H1 (cell line): ENCODE results near the gene NPHP4. TPM values are rescaled to one million over a fixed set of nuclear protein-coding genes. Genes with fewer than 3 reads are reported as not detected.

Experiments used
- CTCF ChIA-PET: fragments of 300-600 bp; sonication (Branson Sonifier 250); formaldehyde crosslinking; loops from one replicate; lab custom pipeline; 2021; ENCODE audit not compliant: partially characterized antibody; lab: Charles Lee
- POLR2A ChIA-PET: fragments of 300-600 bp; sonication (Branson Sonifier 250); formaldehyde crosslinking; loops from one replicate; lab custom pipeline; 2021; ENCODE audit warnings: inconsistent platforms; ENCODE audit not compliant: partially characterized antibody; lab: Charles Lee
- DNase-seq, 2 experiments: peaks; one replicate each; pipeline versions ENCODE4 v3.0.0 to v3.0.0-alpha.2; 2010 to 2022; ENCODE audit warnings: low spot score in 2 of 2, low read depth in 1 of 2, mixed read lengths in 1 of 2
- FAIRE-seq: peaks from 2 replicates; lab custom pipeline; 2011; peaks lifted over from hg19 to GRCh38; lab: Jason Lieb, UNC
- H2AFZ ChIP-seq: 2 replicates; pipeline ENCODE4 v1.8.1; 2012; ENCODE audit warnings: low read length, inconsistent platforms
- H2AK5ac ChIP-seq: 2 replicates; pipeline ENCODE4 v1.6.1; 2013; ENCODE audit warnings: low read depth, low read length
- H2BK120ac ChIP-seq: replicated peaks from 2 replicates; pipeline ENCODE3; 2013; ENCODE audit warnings: low read depth, low read length, inconsistent platforms
- H2BK12ac ChIP-seq: 2 replicates; pipeline ENCODE4 v1.6.1; 2013; ENCODE audit warnings: low read depth, low read length
- H2BK15ac ChIP-seq: 2 replicates; pipeline ENCODE4 v1.6.1; 2013; ENCODE audit warnings: low read length
- H2BK20ac ChIP-seq: 2 replicates; pipeline ENCODE4 v1.6.1; 2013; ENCODE audit warnings: low read length
- H2BK5ac ChIP-seq: 2 replicates; pipeline ENCODE4 v1.6.1; 2013; ENCODE audit warnings: low read depth, low read length
- H3K14ac ChIP-seq: 2 replicates; pipeline ENCODE4 v1.6.1; 2013; ENCODE audit warnings: inconsistent platforms; ENCODE audit not compliant: insufficient read length
- H3K18ac ChIP-seq: 2 replicates; pipeline ENCODE4 v1.6.1; 2013; ENCODE audit warnings: low read length; ENCODE audit errors: extremely low read depth
- H3K23ac ChIP-seq: 2 replicates; pipeline ENCODE4 v1.6.1; 2013; ENCODE audit warnings: inconsistent platforms; ENCODE audit not compliant: insufficient read length
- H3K23me2 ChIP-seq: 2 replicates; pipeline ENCODE4 v1.6.1; 2013; ENCODE audit warnings: low read depth, low read length
- H3K27ac ChIP-seq: 2 replicates; pipeline ENCODE4 v1.6.1; 2011; ENCODE audit warnings: low read depth, low read length, inconsistent platforms
- H3K27me3 ChIP-seq, 4 experiments: replicated peaks in 1 of 4; 1 replicate in 1 of 4; 2 replicates in 3 of 4; pipeline versions ENCODE4 v1.6.1 to v1.8.1; 2011 to 2013; ENCODE audit warnings: low read length in 3 of 4, mild to moderate bottlenecking in 3 of 4, inconsistent platforms in 2 of 4, mixed read lengths in 2 of 4, moderate library complexity in 1 of 4; ENCODE audit not compliant: control insufficient read depth in 3 of 4, insufficient read depth in 3 of 4; ENCODE audit errors: extremely low read depth in 1 of 4
- H3K36me3 ChIP-seq, 4 experiments: 2 replicates each; pipeline versions ENCODE4 v1.6.1 to v1.8.1; 2011 to 2013; ENCODE audit warnings: mild to moderate bottlenecking in 4 of 4, low read length in 3 of 4, moderate library complexity in 2 of 4, control low read depth in 1 of 4, inconsistent platforms in 1 of 4; ENCODE audit not compliant: insufficient read depth in 4 of 4, control insufficient read depth in 2 of 4
- H3K4ac ChIP-seq: replicated peaks from 2 replicates; pipeline ENCODE3; 2013; ENCODE audit warnings: low read length, low read depth, mixed read lengths, inconsistent platforms; ENCODE audit not compliant: insufficient read length
- H3K4me1 ChIP-seq, 4 experiments: replicated peaks in 1 of 4; 1 replicate in 1 of 4; 2 replicates in 3 of 4; pipeline versions ENCODE4 v1.6.1 to v1.8.1; 2011 to 2013; ENCODE audit warnings: low read length in 3 of 4, inconsistent platforms in 2 of 4, mixed read lengths in 1 of 4; ENCODE audit not compliant: insufficient read depth in 4 of 4, control insufficient read depth in 3 of 4
- H3K4me2 ChIP-seq, 2 experiments: 2 replicates each; pipeline versions ENCODE4 v1.6.1 to v1.8.1; 2011 to 2013; ENCODE audit warnings: low read depth in 2 of 2, low read length in 2 of 2, control low read depth in 1 of 2, inconsistent platforms in 1 of 2, mild to moderate bottlenecking in 1 of 2; ENCODE audit not compliant: insufficient read depth in 1 of 2
- H3K4me3 ChIP-seq, 4 experiments: fragments of 200-600, 300-600 bp in 1 of 4; sonication (generic), shearing (Covaris generic), sonication (Bioruptor Twin) in 1 of 4; 2 replicates each; pipeline versions ENCODE4 v1.5.1 to v1.8.1; 2011 to 2016; ENCODE audit warnings: low read length in 4 of 4, low read depth in 3 of 4, control low read depth in 2 of 4, inconsistent platforms in 2 of 4, mild to moderate bottlenecking in 2 of 4, mixed read lengths in 1 of 4, moderate library complexity in 1 of 4; ENCODE audit not compliant: insufficient read depth in 2 of 4; ENCODE audit errors: extremely low read depth in 1 of 4
- H3K56ac ChIP-seq: replicated peaks from 2 replicates; pipeline ENCODE3; 2013; ENCODE audit warnings: low read depth, mild to moderate bottlenecking, mixed read lengths, low read length, inconsistent platforms; ENCODE audit not compliant: insufficient read length
- H3K79me1 ChIP-seq: 2 replicates; pipeline ENCODE4 v1.6.1; 2013; ENCODE audit warnings: low read depth, low read length, control low read depth
- H3K79me2 ChIP-seq, 2 experiments: 2 replicates each; pipeline versions ENCODE4 v1.6.1 to v1.8.1; 2012 to 2013; ENCODE audit warnings: low read length in 2 of 2, mild to moderate bottlenecking in 2 of 2, inconsistent platforms in 1 of 2; ENCODE audit not compliant: insufficient read depth in 2 of 2, control insufficient read depth in 1 of 2
- H3K9ac ChIP-seq, 4 experiments: replicated peaks in 1 of 4; 1 replicate in 1 of 4; 2 replicates in 3 of 4; pipeline versions ENCODE4 v1.6.1 to v1.8.1; 2011 to 2013; ENCODE audit warnings: low read depth in 3 of 4, low read length in 3 of 4, control low read depth in 2 of 4, mild to moderate bottlenecking in 2 of 4, moderate library complexity in 2 of 4, inconsistent platforms in 1 of 4; ENCODE audit errors: extremely low read depth in 1 of 4
- H3K9me3 ChIP-seq, 2 experiments: 2 replicates each; pipeline versions ENCODE4 v1.6.1 to v1.8.1; 2012 to 2013; ENCODE audit warnings: mild to moderate bottlenecking in 2 of 2, moderate library complexity in 2 of 2, control low read depth in 1 of 2, inconsistent platforms in 1 of 2, low read depth in 1 of 2, low read length in 1 of 2, mixed read lengths in 1 of 2; ENCODE audit not compliant: insufficient read depth in 2 of 2
- H4K20me1 ChIP-seq, 2 experiments: replicated peaks in 1 of 2; 2 replicates each; pipeline versions ENCODE3 to v1.8.1; 2011 to 2013; ENCODE audit warnings: inconsistent platforms in 2 of 2, low read length in 2 of 2, mild to moderate bottlenecking in 1 of 2; ENCODE audit not compliant: insufficient read depth in 2 of 2, control insufficient read depth in 1 of 2
- H4K5ac ChIP-seq: 2 replicates; pipeline ENCODE4 v1.6.1; 2013; ENCODE audit warnings: low read length, low read depth, mixed read lengths, inconsistent platforms; ENCODE audit not compliant: insufficient read length
- H4K8ac ChIP-seq: 2 replicates; pipeline ENCODE4 v1.8.0; 2013; ENCODE audit warnings: mild to moderate bottlenecking, moderate library complexity, low read length, inconsistent platforms; ENCODE audit not compliant: insufficient read depth; ENCODE audit errors: extremely low read depth
- H4K91ac ChIP-seq: replicated peaks from 2 replicates; pipeline ENCODE3; 2013; ENCODE audit warnings: low read length, mixed read lengths, inconsistent platforms; ENCODE audit not compliant: insufficient read length
- ATF3 ChIP-seq: IDR thresholded peaks from 2 replicates; pipeline ENCODE4 v1.6.1; 2011; ENCODE audit warnings: low read depth, mild to moderate bottlenecking, low read length; ENCODE audit not compliant: insufficient read depth
- CEBPB ChIP-seq: IDR thresholded peaks from 2 replicates; pipeline ENCODE4 v1.6.1; 2012; ENCODE audit warnings: low read depth, low read length
- CHD2 ChIP-seq: IDR thresholded peaks from 2 replicates; pipeline ENCODE4 v1.6.1; 2012; ENCODE audit warnings: low read length, improper control_type of control experiment
- E2F6 ChIP-seq: IDR thresholded peaks from 2 replicates; pipeline ENCODE4 v1.6.1; 2012; ENCODE audit warnings: inconsistent platforms
- EGR1 ChIP-seq: IDR thresholded peaks from 2 replicates; pipeline ENCODE4 v1.6.1; 2011; ENCODE audit warnings: low read depth, low read length, borderline replicate concordance
- GTF2F1 ChIP-seq: IDR thresholded peaks from 2 replicates; pipeline ENCODE4 v1.6.1; 2012; ENCODE audit warnings: low read depth, low read length, improper control_type of control experiment, borderline replicate concordance
- MAX ChIP-seq: IDR thresholded peaks from 2 replicates; pipeline ENCODE4 v1.6.1; 2012; ENCODE audit warnings: inconsistent platforms
- POLR2AphosphoS5 ChIP-seq: IDR thresholded peaks from 2 replicates; pipeline ENCODE4 v1.6.1; 2011; ENCODE audit warnings: low read depth, low read length
- RAD21 ChIP-seq, 2 experiments: IDR thresholded peaks in 1 of 2; conservative IDR thresholded peaks in 1 of 2; 2 replicates each; pipeline ENCODE4 v1.6.1; 2011; ENCODE audit warnings: low read depth in 2 of 2, low read length in 2 of 2, improper control_type of control experiment in 1 of 2, inconsistent platforms in 1 of 2, mild to moderate bottlenecking in 1 of 2, moderate library complexity in 1 of 2
- RNF2 ChIP-seq: fragments of 200-900, 300-1000 bp; sonication (generic); IDR thresholded peaks from 2 replicates; pipeline ENCODE4 v1.7.1; 2016; ENCODE audit warnings: borderline replicate concordance, low read depth, mild to moderate bottlenecking, antibody characterized with exemption, low read length; ENCODE audit not compliant: poor library complexity, severe bottlenecking; ENCODE audit errors: missing control alignments
- RXRA ChIP-seq: IDR thresholded peaks from 2 replicates; pipeline ENCODE4 v1.6.1; 2011; ENCODE audit warnings: low read depth, mild to moderate bottlenecking, low read length, moderate library complexity; ENCODE audit not compliant: insufficient read depth
- TCF12 ChIP-seq: IDR thresholded peaks from 2 replicates; pipeline ENCODE4 v1.6.1; 2011; ENCODE audit warnings: low read depth, mild to moderate bottlenecking, low read length
- WGBS, 2 experiments: shearing (Covaris generic) in 1 of 2; methylation state at CpG; one replicate each; pipeline versions ENCODE4 v1.1.6 to v1.1.7; 2013 to 2015; ENCODE audit warnings: low lambda C conversion rate in 2 of 2, mixed read lengths in 2 of 2, inconsistent platforms in 1 of 2, low coverage in 1 of 2, missing lambda C conversion rate in 1 of 2; ENCODE audit not compliant: insufficient replicate concordance in 2 of 2, insufficient coverage in 1 of 2, insufficient read length in 1 of 2; ENCODE audit errors: extremely low coverage in 1 of 2, missing lambda C conversion rate in 1 of 2; 5-methylcytosine and 5-hydroxymethylcytosine counted together
- polyA plus RNA-seq, 7 experiments: library from polyadenylated mRNA; depleted of rRNA in 3 of 7; stranded (reverse) in 5 of 7; unstranded in 2 of 7; fragments of >200 nt in 5 of 7; fragments of 200-250 nt in 2 of 7; gene quantifications; 1 replicate in 5 of 7; 2 replicates in 1 of 7; 4 replicates in 1 of 7; pipeline versions ENCODE4 v1.2.1 to v1.2.3, GENCODE V29; 2011 to 2013; ENCODE audit warnings: missing spikeins in 2 of 7, mixed read lengths in 2 of 7
- total RNA-seq: library from RNA; stranded (reverse); fragmentation: NEBNext Ultra II Directional; extraction: Animal tissue kit (Norgen Biotek cat#: 25700); gene quantifications from 2 replicates; pipeline ENCODE4 v1.2.1, GENCODE V29; 2021

NPHP4 gene
- total and polyA plus RNA-seq, 2 of the 8 experiments (the other 6 are each of a cell fraction or from before 2014, with no cell fraction given) = 5.8 to 14.0 TPM

- no peak overlapping the region for H3K4me2 ChIP-seq
- FAIRE-seq = no peak
- TF ChIP-seq TCF12 (no peak), GTF2F1 (no peak), CEBPB (no peak), ATF3 (no peak), MAX (no peak), RNF2 (no peak), RXRA (no peak), E2F6 (no peak), EGR1 (no peak), CHD2 (no peak), POLR2AphosphoS5 (no peak), RAD21 (IDR thresholded peaks at IDR 0.05 in 1 of 2, conservative IDR thresholded peaks at IDR 0.05 in 1 of 2; ENCODE audit: low read depth in 2 of 2, low read length in 2 of 2) (no peak)
These were observed 178.1 kb downstream of the NPHP4 start for GRCh38 chr1:5814046-5814619.

More at GRCh38 chr1:5814046-5814619, 178.1 kb downstream of the NPHP4 start:
- CTCF ChIA-PET = no interaction called here
- Histone ChIP-seq H3K4me3 (no peak overlapping the region), H3K18ac (no peak overlapping the region), H3K36me3 (no peaks in the 10 kb centered on the region), H3K27me3 (no peaks in the 10 kb centered on the region), H3K4ac (no peak overlapping the region), H3K56ac (no peak overlapping the region), H3K4me1 (peaks cover 0 to 2% (median 0%) of the 10 kb centered on the region in 4 experiments; a peak in 1 of 7 replicates), H3K79me1 (no peaks in the 10 kb centered on the region), H3K23me2 (peaks cover 6% of the 10 kb centered on the region; the same call in 1 of the 2 replicates), H3K79me2 (no peaks in the 10 kb centered on the region), H2BK120ac (no peak overlapping the region), H3K23ac (no peak overlapping the region), H4K20me1 (peaks cover 0 to 4% of the 10 kb centered on the region in 2 experiments), H3K9ac (no peak overlapping the region), H2BK5ac (no peak overlapping the region), H2BK12ac (no peak overlapping the region), H4K8ac (no peak overlapping the region), H2AK5ac (no peak overlapping the region), H4K5ac (no peak overlapping the region), H3K14ac (no peak overlapping the region), H2BK15ac (no peak overlapping the region), H4K91ac (no peak overlapping the region), H3K27ac (no peak overlapping the region), H2AFZ (no peak overlapping the region), H3K9me3 (0 out of 4 replicates have a peak, but pooled peaks cover 0 to 3% of the 10 kb centered on the region in 2 experiments), H2BK20ac (no peak overlapping the region)
- POLR2A ChIA-PET = no interaction called here
- WGBS, 2 experiments = 83% methylated on average over 25 of the region's 25 CpGs; no CpG with 5 or more reads in 1 of the 2 experiments
- no peak for DNase-seq
